ENCODE measurements around the gene IGF2BP3.

Gene IGF2BP3

DNA sequence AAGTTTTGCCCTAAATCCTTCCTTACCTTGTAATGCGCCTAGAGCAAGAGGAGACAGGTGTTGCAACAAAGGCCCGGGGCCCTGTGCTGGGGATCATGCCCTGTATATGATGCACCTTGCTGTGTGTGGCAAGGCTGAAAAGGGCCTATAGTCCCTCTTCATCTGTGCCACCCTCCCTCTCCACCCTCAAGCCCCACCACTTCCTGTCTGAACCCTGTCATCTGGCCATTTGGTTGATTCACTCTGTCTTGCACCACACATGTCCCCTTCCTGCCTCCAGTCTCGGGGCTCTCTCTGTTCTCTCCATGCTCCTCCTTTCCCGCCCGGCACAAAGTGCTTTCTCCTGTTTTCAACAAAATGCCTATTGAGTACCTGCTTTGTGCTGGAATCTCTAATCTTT lies 182.7 kb downstream of the IGF2BP3 start:
- Histone ChIP-seq H3K4me1 (ENCODE audit: insufficient read depth, low read length) (no peaks in the 10 kb centered on the region), H3K36me3 (ENCODE audit: insufficient read depth, low read length) (no peaks in the 10 kb centered on the region), H3K27me3 (ENCODE audit: control insufficient read depth in 1 of 2, insufficient read depth in 2 of 2, low read length in 2 of 2) (no peaks in the 10 kb centered on the region), H3K9ac (ENCODE audit: low read length) (no peak overlapping the region), H3K9me3 (ENCODE audit: low read length) (no peaks in the 10 kb centered on the region), H3K4me3 (ENCODE audit: low read depth in 1 of 2, low read length in 2 of 2) (no peak overlapping the region), H3K27ac (ENCODE audit: low read depth, low read length) (no peak overlapping the region)

DNA sequence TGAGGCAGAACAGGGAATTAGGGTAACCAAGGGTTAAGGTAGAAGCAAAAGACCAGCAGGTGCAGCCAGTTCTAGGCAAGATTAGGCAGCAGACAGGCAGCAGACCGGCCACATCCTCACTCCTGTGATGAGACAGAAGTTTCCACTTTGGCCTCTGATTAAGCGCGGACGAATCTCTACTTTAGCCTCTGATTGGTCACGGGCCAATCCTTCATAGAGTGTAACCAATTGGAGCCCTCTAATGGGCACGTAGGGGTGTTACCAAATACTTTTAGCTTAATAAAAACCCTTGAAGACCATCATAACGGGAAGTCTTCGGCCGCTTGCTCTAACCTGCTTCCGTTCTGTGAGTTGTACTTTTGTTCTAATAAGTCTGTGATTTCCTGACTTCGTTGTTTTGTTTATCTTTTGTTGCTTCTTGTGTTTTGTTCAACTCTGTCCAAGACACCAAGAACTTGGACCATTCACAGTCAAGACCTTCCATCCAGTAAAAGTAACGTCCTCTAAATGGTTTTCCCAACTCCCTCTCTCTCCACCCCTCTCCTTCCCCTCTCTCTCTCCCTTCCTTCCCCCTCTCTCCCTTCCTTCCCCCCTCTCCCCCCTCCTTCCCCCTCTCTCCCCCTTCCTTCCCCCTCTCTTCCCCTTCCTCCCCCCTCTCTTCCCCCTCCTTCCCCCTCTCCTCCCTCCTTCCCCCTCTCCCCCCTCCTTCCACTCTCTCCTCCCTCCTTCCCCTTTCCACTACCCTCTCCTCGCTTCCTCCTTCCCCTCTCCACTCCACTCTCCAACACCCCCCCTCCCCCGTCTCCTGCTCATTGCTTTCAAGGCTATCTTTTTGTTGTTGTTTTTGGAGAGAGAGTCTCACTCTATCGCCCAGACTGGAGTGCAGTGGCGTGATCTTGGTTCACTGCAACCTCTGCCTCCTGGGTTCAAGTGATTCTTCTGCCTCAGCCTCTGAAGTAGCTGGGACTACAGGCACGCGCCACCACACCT lies 184.3 kb downstream of the IGF2BP3 start:
- H3K9ac ChIP-seq (ENCODE audit: low read length): no peak overlapping the region
- H3K27ac ChIP-seq (ENCODE audit: low read depth, low read length): no peak overlapping the region
- H3K9me3 ChIP-seq (ENCODE audit: low read length): no peaks in the 10 kb centered on the region
- H3K4me1 ChIP-seq (ENCODE audit: insufficient read depth, low read length): no peaks in the 10 kb centered on the region
- H3K4me3 ChIP-seq (ENCODE audit: low read depth in 1 of 2, low read length in 2 of 2): no peak overlapping the region
- H3K27me3 ChIP-seq (ENCODE audit: control insufficient read depth in 1 of 2, insufficient read depth in 2 of 2, low read length in 2 of 2): no peaks in the 10 kb centered on the region
- H3K36me3 ChIP-seq (ENCODE audit: insufficient read depth, low read length): no peaks in the 10 kb centered on the region

DNA sequence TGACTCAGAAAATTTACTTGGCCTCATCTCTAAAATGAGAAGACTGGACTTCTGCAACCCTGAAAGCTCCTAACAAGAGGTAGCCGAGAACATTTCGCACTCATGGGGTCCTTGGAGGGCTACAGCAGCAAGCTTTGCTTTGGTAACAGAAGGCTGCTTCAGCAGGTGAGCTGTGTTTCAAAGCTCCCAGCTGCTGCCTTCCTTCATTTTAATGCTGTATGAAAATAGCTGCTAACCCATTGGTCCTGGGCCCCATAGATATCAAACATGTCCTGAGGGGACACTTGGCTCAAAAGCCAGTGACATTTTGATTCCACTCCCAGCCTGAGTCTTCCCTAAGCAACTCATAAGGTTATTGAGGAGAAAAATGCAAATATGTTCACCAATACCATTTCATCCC lies 185.4 kb downstream of the IGF2BP3 start:
- no peaks in the 10 kb centered on the region for H3K9me3 ChIP-seq (ENCODE audit: low read length)
- no peaks in the 10 kb centered on the region for H3K36me3 ChIP-seq (ENCODE audit: insufficient read depth, low read length)
- no peak overlapping the region for H3K4me3 ChIP-seq (ENCODE audit: low read depth in 1 of 2, low read length in 2 of 2)
- H3K9ac ChIP-seq (ENCODE audit: low read length): no peak overlapping the region
- H3K4me1 ChIP-seq (ENCODE audit: insufficient read depth, low read length): no peaks in the 10 kb centered on the region
- H3K27ac ChIP-seq (ENCODE audit: low read depth, low read length): no peak overlapping the region
- H3K27me3 ChIP-seq (ENCODE audit: control insufficient read depth in 1 of 2, insufficient read depth in 2 of 2, low read length in 2 of 2): no peaks in the 10 kb centered on the region

DNA sequence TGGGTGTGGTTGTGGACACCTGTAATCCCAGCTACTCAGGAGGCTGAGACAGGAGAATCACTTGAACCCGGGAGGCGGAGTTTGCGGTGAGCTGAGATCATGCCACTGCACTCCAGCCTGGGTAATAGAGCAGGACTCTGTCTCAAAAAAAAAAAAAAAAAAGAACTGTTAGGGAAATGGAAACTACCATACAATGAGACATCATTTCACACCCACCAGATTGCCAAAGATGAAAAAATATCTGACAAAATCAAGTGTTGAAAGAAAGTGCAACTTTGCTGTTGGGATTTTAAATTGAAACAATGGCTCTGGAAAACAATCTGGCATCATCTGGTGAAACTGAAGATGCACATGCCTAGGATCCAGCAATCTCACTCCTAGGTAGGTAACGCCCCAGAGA lies 187.2 kb downstream of the IGF2BP3 start:
- Histone ChIP-seq H3K36me3 (ENCODE audit: insufficient read depth, low read length) (no peaks in the 10 kb centered on the region), H3K9me3 (ENCODE audit: low read length) (no peaks in the 10 kb centered on the region), H3K27ac (ENCODE audit: low read depth, low read length) (no peak overlapping the region), H3K9ac (ENCODE audit: low read length) (no peak overlapping the region), H3K4me3 (ENCODE audit: low read depth in 1 of 2, low read length in 2 of 2) (no peak overlapping the region), H3K4me1 (ENCODE audit: insufficient read depth, low read length) (no peaks in the 10 kb centered on the region), H3K27me3 (ENCODE audit: control insufficient read depth in 1 of 2, insufficient read depth in 2 of 2, low read length in 2 of 2) (no peaks in the 10 kb centered on the region)

DNA sequence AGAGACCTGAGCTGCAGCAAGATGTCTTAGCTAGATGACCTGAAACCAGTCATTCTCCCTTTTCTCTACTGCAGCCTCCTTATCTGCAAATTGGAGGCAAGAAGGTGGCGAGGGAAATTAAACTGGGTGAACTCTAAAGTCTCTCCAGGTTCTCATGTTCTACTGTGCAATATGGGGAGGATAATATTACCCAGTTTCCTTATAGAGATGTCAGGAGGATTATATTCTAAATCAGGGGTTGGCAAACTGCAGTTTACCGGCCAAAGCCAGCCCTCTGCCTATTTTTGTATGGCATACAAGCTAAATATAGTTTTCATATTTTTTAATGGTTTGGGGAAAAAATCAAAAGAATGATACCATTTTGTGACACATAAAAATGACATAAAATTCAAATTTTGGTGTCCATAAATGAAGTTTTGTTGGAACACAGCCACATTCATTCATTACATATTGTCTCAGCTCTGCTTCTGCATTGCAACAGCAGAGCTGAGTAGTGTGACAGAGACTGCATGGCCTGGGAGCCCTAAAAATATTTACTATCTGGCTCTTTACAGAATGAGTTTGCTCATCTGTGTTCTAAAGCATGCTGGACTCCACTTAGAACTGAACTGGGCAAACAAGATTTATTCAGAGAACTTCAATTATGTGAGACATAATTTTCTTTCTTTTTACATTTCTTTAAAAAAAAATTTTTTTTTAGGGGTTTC lies 190.3 kb downstream of the IGF2BP3 start:
- Histone ChIP-seq H3K9me3 (ENCODE audit: low read length) (no peaks in the 10 kb centered on the region), H3K27me3 (ENCODE audit: control insufficient read depth in 1 of 2, insufficient read depth in 2 of 2, low read length in 2 of 2) (no peaks in the 10 kb centered on the region), H3K9ac (ENCODE audit: low read length) (no peak overlapping the region), H3K27ac (ENCODE audit: low read depth, low read length) (no peak overlapping the region), H3K4me3 (ENCODE audit: low read depth in 1 of 2, low read length in 2 of 2) (no peak overlapping the region), H3K36me3 (ENCODE audit: insufficient read depth, low read length) (no peaks in the 10 kb centered on the region), H3K4me1 (ENCODE audit: insufficient read depth, low read length) (no peaks in the 10 kb centered on the region)

DNA sequence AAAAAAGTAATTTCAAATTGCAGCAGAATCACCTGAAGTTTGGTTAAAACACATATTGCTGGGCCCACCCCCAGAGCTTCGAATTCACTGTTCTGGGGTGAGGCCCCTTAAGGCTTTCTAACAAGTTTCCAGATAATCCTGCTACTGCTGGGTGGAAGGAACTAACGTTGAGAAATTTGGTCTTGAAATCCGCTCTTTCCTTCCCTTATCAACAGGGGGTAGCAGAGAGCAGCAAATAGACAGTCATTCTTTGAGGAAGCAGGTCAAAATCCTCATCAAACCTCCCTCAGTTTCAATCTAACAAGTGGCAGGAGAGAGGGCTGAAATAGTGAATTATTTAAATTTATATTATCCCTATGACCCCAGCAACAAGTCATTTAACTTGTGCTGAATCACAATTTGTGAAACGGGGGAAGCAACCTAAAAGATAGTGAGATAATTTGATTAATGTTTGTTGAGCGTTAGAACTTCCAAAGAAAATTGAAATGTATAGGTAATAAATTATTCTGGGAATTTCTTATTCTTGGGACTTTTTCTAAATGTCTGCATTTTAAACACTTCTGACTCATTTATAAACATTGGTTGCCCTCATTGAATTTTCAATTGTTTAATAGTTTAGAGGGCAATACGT lies 192.8 kb downstream of the IGF2BP3 start:
- no peaks in the 10 kb centered on the region for H3K27me3 ChIP-seq (ENCODE audit: control insufficient read depth in 1 of 2, insufficient read depth in 2 of 2, low read length in 2 of 2)
- no peaks in the 10 kb centered on the region for H3K9me3 ChIP-seq (ENCODE audit: low read length)
- H3K4me3 ChIP-seq (ENCODE audit: low read depth in 1 of 2, low read length in 2 of 2): no peak overlapping the region
- no peak overlapping the region for H3K9ac ChIP-seq (ENCODE audit: low read length)
- H3K4me1 ChIP-seq (ENCODE audit: insufficient read depth, low read length): no peaks in the 10 kb centered on the region
- H3K27ac ChIP-seq (ENCODE audit: low read depth, low read length): no peak overlapping the region
- no peaks in the 10 kb centered on the region for H3K36me3 ChIP-seq (ENCODE audit: insufficient read depth, low read length)

DNA sequence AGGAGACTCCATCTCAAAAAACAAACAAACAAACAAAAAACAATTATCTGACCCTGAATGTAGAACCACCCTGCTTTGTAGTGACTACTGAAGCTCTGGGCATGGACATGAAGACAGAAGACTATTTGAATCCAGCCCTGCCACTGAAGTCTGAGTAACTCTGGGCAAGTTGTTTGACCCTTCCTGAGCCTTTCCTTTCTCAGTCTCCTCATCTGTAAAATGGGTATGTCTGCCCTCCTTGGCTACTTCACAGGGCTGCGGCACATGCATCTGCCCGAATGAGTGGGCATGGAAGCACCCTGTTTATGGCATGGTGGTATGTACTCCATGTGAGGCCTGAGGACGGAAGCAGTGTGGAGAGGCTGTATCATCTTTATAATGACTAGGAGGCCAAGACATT lies 193.3 kb downstream of the IGF2BP3 start:
- Histone ChIP-seq H3K36me3 (ENCODE audit: insufficient read depth, low read length) (no peaks in the 10 kb centered on the region), H3K4me3 (ENCODE audit: low read depth in 1 of 2, low read length in 2 of 2) (no peak overlapping the region), H3K9ac (ENCODE audit: low read length) (no peak overlapping the region)

DNA sequence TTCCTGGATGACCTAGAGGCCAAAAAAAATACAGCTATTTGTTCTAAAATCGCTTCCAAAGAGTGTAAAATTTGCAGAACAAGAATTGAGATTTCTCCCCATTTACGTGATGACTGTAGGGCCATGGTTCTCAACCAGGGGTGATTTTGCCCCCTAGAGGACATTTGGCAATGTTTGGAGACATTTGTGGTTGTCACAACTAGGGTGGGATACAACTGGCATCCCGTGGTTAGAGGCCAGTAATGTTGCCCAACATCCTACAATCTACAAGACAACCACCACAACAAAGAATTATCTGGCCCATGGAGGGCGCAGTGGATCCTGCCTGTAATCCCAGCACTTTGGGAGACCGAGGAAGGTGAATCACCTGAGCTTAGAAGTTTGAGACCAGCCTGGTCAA lies 193.9 kb downstream of the IGF2BP3 start:
- Histone ChIP-seq H3K27ac (ENCODE audit: low read depth, low read length) (no peak overlapping the region), H3K9me3 (ENCODE audit: low read length) (no peaks in the 10 kb centered on the region), H3K9ac (ENCODE audit: low read length) (no peak overlapping the region), H3K4me1 (ENCODE audit: insufficient read depth, low read length) (no peaks in the 10 kb centered on the region), H3K27me3 (ENCODE audit: control insufficient read depth in 1 of 2, insufficient read depth in 2 of 2, low read length in 2 of 2) (no peaks in the 10 kb centered on the region), H3K36me3 (ENCODE audit: insufficient read depth, low read length) (no peaks in the 10 kb centered on the region), H3K4me3 (ENCODE audit: low read depth in 1 of 2, low read length in 2 of 2) (no peak overlapping the region)

More for the DNA sequence above, 193.3 kb downstream of the IGF2BP3 start:
- Histone ChIP-seq H3K4me1 (ENCODE audit: insufficient read depth, low read length) (no peaks in the 10 kb centered on the region), H3K9me3 (ENCODE audit: low read length) (no peaks in the 10 kb centered on the region), H3K27ac (ENCODE audit: low read depth, low read length) (no peak overlapping the region), H3K27me3 (ENCODE audit: control insufficient read depth in 1 of 2, insufficient read depth in 2 of 2, low read length in 2 of 2) (no peaks in the 10 kb centered on the region)

DNA sequence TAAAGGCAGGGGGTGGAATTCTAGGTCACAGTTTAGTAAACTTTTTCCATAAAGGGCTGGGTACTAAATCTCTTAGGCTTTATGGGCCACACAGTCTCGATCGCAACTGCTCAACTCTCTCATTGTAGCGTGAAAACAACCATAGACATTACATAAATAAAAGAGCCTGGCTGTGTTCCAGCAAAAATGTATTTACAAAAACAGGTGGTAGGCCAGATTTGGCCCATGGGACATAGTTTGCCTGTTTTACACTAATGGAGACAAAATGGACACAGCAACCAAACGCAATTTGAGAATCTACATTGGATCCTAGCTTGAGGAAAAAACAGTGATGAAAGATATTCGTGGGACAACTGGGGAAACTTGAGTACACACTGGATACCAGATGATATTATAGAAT lies 194.4 kb downstream of the IGF2BP3 start:
- H3K9me3 ChIP-seq (ENCODE audit: low read length): no peaks in the 10 kb centered on the region
- H3K27ac ChIP-seq (ENCODE audit: low read depth, low read length): no peak overlapping the region
- no peak overlapping the region for H3K4me3 ChIP-seq (ENCODE audit: low read depth in 1 of 2, low read length in 2 of 2)
- H3K36me3 ChIP-seq (ENCODE audit: insufficient read depth, low read length): no peaks in the 10 kb centered on the region
- no peaks in the 10 kb centered on the region for H3K4me1 ChIP-seq (ENCODE audit: insufficient read depth, low read length)
- H3K9ac ChIP-seq (ENCODE audit: low read length): no peak overlapping the region
- no peaks in the 10 kb centered on the region for H3K27me3 ChIP-seq (ENCODE audit: control insufficient read depth in 1 of 2, insufficient read depth in 2 of 2, low read length in 2 of 2)

DNA sequence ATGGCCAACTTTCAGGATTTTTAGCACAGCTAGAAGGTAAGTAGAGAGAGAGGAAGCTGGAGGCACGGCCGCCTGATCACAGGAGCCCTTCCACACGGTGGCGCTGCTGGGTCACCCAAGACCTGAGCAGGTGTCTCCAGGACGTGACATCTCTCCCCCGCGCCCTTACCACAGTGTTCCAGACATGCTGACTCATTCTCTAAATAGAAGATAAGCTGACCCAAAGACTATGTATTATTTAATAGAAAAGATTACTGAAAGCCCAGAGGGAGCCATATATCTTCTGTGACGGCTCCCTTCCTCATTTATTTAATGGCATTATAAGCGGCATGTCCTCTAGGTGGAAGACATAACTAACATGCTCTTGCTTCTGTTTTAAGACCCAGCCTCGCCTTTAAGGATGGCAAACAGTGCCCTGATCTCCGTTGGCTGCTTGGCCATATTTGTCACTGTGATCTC lies 197.1 kb downstream of the IGF2BP3 start:
- Histone ChIP-seq H3K4me3 (ENCODE audit: low read depth in 1 of 2, low read length in 2 of 2) (no peak overlapping the region), H3K27me3 (ENCODE audit: control insufficient read depth in 1 of 2, insufficient read depth in 2 of 2, low read length in 2 of 2) (no peaks in the 10 kb centered on the region), H3K4me1 (ENCODE audit: insufficient read depth, low read length) (no peaks in the 10 kb centered on the region), H3K9ac (ENCODE audit: low read length) (no peak overlapping the region), H3K9me3 (ENCODE audit: low read length) (no peaks in the 10 kb centered on the region), H3K27ac (ENCODE audit: low read depth, low read length) (no peak overlapping the region), H3K36me3 (ENCODE audit: insufficient read depth, low read length) (no peaks in the 10 kb centered on the region)

DNA sequence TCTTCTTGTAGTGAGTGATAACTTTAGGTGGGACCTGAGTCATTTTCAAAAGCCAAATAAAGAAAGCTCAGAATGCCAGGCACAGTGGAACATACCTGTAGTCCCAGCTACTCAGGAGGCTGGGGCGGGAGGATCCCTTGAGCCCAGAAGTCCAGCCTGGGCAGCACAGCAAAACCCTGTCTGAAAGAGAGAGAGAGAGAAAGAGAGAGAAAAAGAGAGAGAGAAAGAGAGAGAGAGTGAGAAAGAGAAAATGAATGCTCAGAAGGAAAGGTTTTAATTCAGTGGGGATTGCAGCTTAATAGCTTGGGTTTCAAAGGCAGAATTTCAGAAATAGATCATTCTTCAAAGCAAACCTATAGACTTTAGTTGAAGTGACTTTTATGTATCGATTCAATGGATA lies 198.0 kb downstream of the IGF2BP3 start:
- H3K9ac ChIP-seq (ENCODE audit: low read length): no peak overlapping the region
- no peak overlapping the region for H3K27ac ChIP-seq (ENCODE audit: low read depth, low read length)
- no peaks in the 10 kb centered on the region for H3K27me3 ChIP-seq (ENCODE audit: control insufficient read depth in 1 of 2, insufficient read depth in 2 of 2, low read length in 2 of 2)
- no peaks in the 10 kb centered on the region for H3K36me3 ChIP-seq (ENCODE audit: insufficient read depth, low read length)
- no peak overlapping the region for H3K4me3 ChIP-seq (ENCODE audit: low read depth in 1 of 2, low read length in 2 of 2)
- H3K9me3 ChIP-seq (ENCODE audit: low read length): no peaks in the 10 kb centered on the region
- no peaks in the 10 kb centered on the region for H3K4me1 ChIP-seq (ENCODE audit: insufficient read depth, low read length)
